H9 (cell line): ENCODE results near the gene CEP128. TPM values are rescaled to one million over a fixed set of nuclear protein-coding genes. Genes with fewer than 3 reads are reported as not detected.

ENCODE experiments used
- DNase-seq: peaks from one replicate; pipeline ENCODE4 v3.0.0-alpha.2; 2017
- H2AFZ ChIP-seq: one replicate; pipeline ENCODE4 v1.6.1; 2013; ENCODE audit warnings: mild to moderate bottlenecking, low read length, control low read depth, moderate library complexity
- H2AK5ac ChIP-seq: 2 replicates; pipeline ENCODE4 v1.6.1; 2013; ENCODE audit warnings: low read length, control low read depth, mixed read lengths; ENCODE audit not compliant: insufficient read length
- H2BK120ac ChIP-seq: one replicate; pipeline ENCODE4 v1.6.1; 2013; ENCODE audit warnings: low read depth, mild to moderate bottlenecking, low read length, control low read depth, inconsistent platforms; ENCODE audit not compliant: poor library complexity, severe bottlenecking
- H2BK12ac ChIP-seq: 2 replicates; pipeline ENCODE4 v1.6.1; 2013; ENCODE audit warnings: low read length, control low read depth, mixed read lengths, low read depth; ENCODE audit not compliant: insufficient read length
- H2BK15ac ChIP-seq: 2 replicates; pipeline ENCODE4 v1.6.1; 2013; ENCODE audit warnings: low read depth, low read length, control low read depth
- H2BK20ac ChIP-seq: one replicate; pipeline ENCODE4 v1.6.1; 2013; ENCODE audit warnings: low read depth, mild to moderate bottlenecking, low read length, control low read depth, inconsistent platforms; ENCODE audit not compliant: poor library complexity, severe bottlenecking
- H2BK5ac ChIP-seq: 2 replicates; pipeline ENCODE4 v1.6.1; 2013; ENCODE audit warnings: low read length, control low read depth, mixed read lengths; ENCODE audit not compliant: insufficient read length
- H3K14ac ChIP-seq: 2 replicates; pipeline ENCODE4 v1.6.1; 2013; ENCODE audit warnings: low read length, control low read depth; ENCODE audit not compliant: insufficient read depth
- H3K18ac ChIP-seq: 2 replicates; pipeline ENCODE4 v1.6.1; 2013; ENCODE audit warnings: low read depth, mild to moderate bottlenecking, mixed read lengths, low read length, control low read depth; ENCODE audit not compliant: insufficient read length
- H3K23ac ChIP-seq: 2 replicates; pipeline ENCODE4 v1.6.1; 2013; ENCODE audit warnings: low read length, control low read depth, mixed read lengths, low read depth; ENCODE audit not compliant: insufficient read length
- H3K23me2 ChIP-seq: 2 replicates; pipeline ENCODE4 v1.6.1; 2013; ENCODE audit warnings: low read depth, mild to moderate bottlenecking, mixed read lengths, low read length, control low read depth; ENCODE audit not compliant: insufficient read length, poor library complexity, severe bottlenecking
- H3K27ac ChIP-seq: 2 replicates; pipeline ENCODE4 v1.5.1; 2013; ENCODE audit warnings: low read length, control low read depth, mixed read lengths, low read depth; ENCODE audit not compliant: insufficient read length
- H3K27me3 ChIP-seq: 2 replicates; pipeline ENCODE4 v1.6.1; 2013; ENCODE audit warnings: low read length, control low read depth, inconsistent platforms; ENCODE audit not compliant: insufficient read depth
- H3K4ac ChIP-seq: 2 replicates; pipeline ENCODE4 v1.6.1; 2013; ENCODE audit warnings: low read depth, mild to moderate bottlenecking, control low read depth, inconsistent platforms, low read length, moderate library complexity
- H3K4me1 ChIP-seq: 2 replicates; pipeline ENCODE4 v1.6.1; 2013; ENCODE audit warnings: low read length, control low read depth, inconsistent platforms; ENCODE audit not compliant: insufficient read depth
- H3K4me2 ChIP-seq: 2 replicates; pipeline ENCODE4 v1.6.1; 2013; ENCODE audit warnings: low read length, control low read depth, mixed read lengths; ENCODE audit not compliant: insufficient read length, insufficient read depth
- H3K56ac ChIP-seq: 2 replicates; pipeline ENCODE4 v1.6.1; 2013; ENCODE audit warnings: low read depth, mild to moderate bottlenecking, mixed read lengths, low read length, control low read depth; ENCODE audit not compliant: insufficient read length
- H3K79me1 ChIP-seq: 2 replicates; pipeline ENCODE4 v1.6.1; 2013; ENCODE audit warnings: low read depth, mild to moderate bottlenecking, moderate library complexity, low read length, control low read depth, inconsistent platforms; ENCODE audit not compliant: insufficient read depth, poor library complexity, severe bottlenecking
- H3K79me2 ChIP-seq: 2 replicates; pipeline ENCODE4 v1.6.1; 2013; ENCODE audit warnings: low read length, control low read depth, inconsistent platforms; ENCODE audit not compliant: insufficient read depth
- H3K9ac ChIP-seq: 2 replicates; pipeline ENCODE4 v1.6.1; 2013; ENCODE audit warnings: low read length, control low read depth, mixed read lengths; ENCODE audit not compliant: insufficient read length; ENCODE audit errors: extremely low read depth
- H3K9me3 ChIP-seq: one replicate; pipeline ENCODE4 v1.6.1; 2013; ENCODE audit warnings: low read depth, low read length, inconsistent platforms; ENCODE audit not compliant: control insufficient read depth
- H3T11ph ChIP-seq: one replicate; pipeline ENCODE4 v1.6.1; 2013; ENCODE audit warnings: mild to moderate bottlenecking, low read length, control low read depth, inconsistent platforms
- H4K20me1 ChIP-seq: one replicate; pipeline ENCODE4 v1.6.1; 2013; ENCODE audit not compliant: control insufficient read depth, insufficient read length, insufficient read depth
- H4K5ac ChIP-seq: 2 replicates; pipeline ENCODE4 v1.6.1; 2013; ENCODE audit warnings: low read depth, mild to moderate bottlenecking, mixed read lengths, low read length, control low read depth; ENCODE audit not compliant: insufficient read length
- H4K8ac ChIP-seq: replicated peaks from 2 replicates; pipeline ENCODE4 v1.6.1; 2013; ENCODE audit warnings: low read length, control low read depth, mixed read lengths, low read depth; ENCODE audit not compliant: insufficient read length
- H4K91ac ChIP-seq: 2 replicates; pipeline ENCODE4 v1.6.1; 2013; ENCODE audit warnings: low read depth, mild to moderate bottlenecking, moderate library complexity, mixed read lengths, low read length, control low read depth; ENCODE audit not compliant: insufficient read length
- H3K27ac Mint-ChIP-seq, 3 experiments: 2 replicates in 2 of 3; 3 replicates in 1 of 3; pipeline ENCODE4 v1.8.0; 2020 to 2021; ENCODE audit warnings: mixed read lengths in 3 of 3, mild to moderate bottlenecking in 1 of 3, moderate library complexity in 1 of 3
- H3K27me3 Mint-ChIP-seq: 2 replicates; pipeline ENCODE4 v1.8.0; 2021; ENCODE audit warnings: low read depth, mild to moderate bottlenecking, moderate library complexity, mixed read lengths
- H3K36me3 Mint-ChIP-seq, 3 experiments: 2 replicates in 2 of 3; 3 replicates in 1 of 3; pipeline ENCODE4 v1.8.0; 2020 to 2021; ENCODE audit warnings: low read depth in 3 of 3, mixed read lengths in 3 of 3; ENCODE audit not compliant: insufficient read depth in 1 of 3
- H3K4me1 Mint-ChIP-seq, 2 experiments: 2 replicates each; pipeline ENCODE4 v1.8.0; 2020; ENCODE audit warnings: mixed read lengths in 2 of 2
- H3K4me3 Mint-ChIP-seq, 2 experiments: 2 replicates in 1 of 2; 3 replicates in 1 of 2; pipeline ENCODE4 v1.8.0; 2020 to 2021; ENCODE audit warnings: mild to moderate bottlenecking in 2 of 2, mixed read lengths in 2 of 2, moderate library complexity in 1 of 2
- H3K9me3 Mint-ChIP-seq, 2 experiments: 2 replicates in 1 of 2; 3 replicates in 1 of 2; pipeline ENCODE4 v1.8.0; 2020; ENCODE audit warnings: mild to moderate bottlenecking in 2 of 2, mixed read lengths in 2 of 2, moderate library complexity in 1 of 2
- CTCF ChIP-seq: fragments of 200-600 bp; sonication (generic); conservative IDR thresholded peaks from 3 replicates; pipeline ENCODE4 v1.8.0; 2021; ENCODE audit warnings: antibody characterized with exemption, mild to moderate bottlenecking
- WGBS: extraction: QIAGEN DNeasy Blood & Tissue Kit; methylation state at CpG from one replicate; pipeline ENCODE4 v1.1.7; 2013; ENCODE audit warnings: missing lambda C conversion rate, low lambda C conversion rate, mixed read lengths; ENCODE audit not compliant: insufficient read length; ENCODE audit errors: extremely low coverage; 5-methylcytosine and 5-hydroxymethylcytosine counted together
- total RNA-seq: library from RNA; stranded (reverse); gene quantifications from 2 replicates; pipeline ENCODE4 v1.2.1, GENCODE V29; 2021

Gene CEP128
- total RNA-seq, 1 experiment from 2014 or later = 16.3 TPM

- H3K9me3 Mint-ChIP-seq = no peaks in the 10 kb centered on the region
- Histone ChIP-seq H2BK20ac (no peak overlapping the region), H3K27ac (no peak overlapping the region), H2BK15ac (no peak overlapping the region), H4K5ac (no peak overlapping the region), H3T11ph (no peak overlapping the region), H2BK120ac (no peak overlapping the region), H4K8ac (no peak overlapping the region), H4K20me1 (no peaks in the 10 kb centered on the region), H3K4me2 (no peak overlapping the region), H3K9me3 (no peaks in the 10 kb centered on the region), H3K56ac (no peak overlapping the region), H3K79me1 (no peaks in the 10 kb centered on the region), H2AK5ac (no peak overlapping the region), H3K18ac (no peak overlapping the region), H3K14ac (no peak overlapping the region), H3K27me3 (no peaks in the 10 kb centered on the region), H3K4ac (no peak overlapping the region), H3K4me1 (peaks cover 2% of the 10 kb centered on the region; the same call in 1 of the 2 replicates), H2BK12ac (no peak overlapping the region), H3K23me2 (no peaks in the 10 kb centered on the region), H2AFZ (no peak overlapping the region), H3K79me2 (no peaks in the 10 kb centered on the region), H3K23ac (no peak overlapping the region), H3K9ac (no peak overlapping the region), H2BK5ac (no peak overlapping the region), H4K91ac (no peak overlapping the region)
- no peak for TF ChIP-seq CTCF
- no peaks in the 10 kb centered on the region for H3K36me3 Mint-ChIP-seq
- no peaks in the 10 kb centered on the region for H3K27me3 Mint-ChIP-seq
- H3K27ac Mint-ChIP-seq = no peak overlapping the region
- no CpG with 5 or more reads among the region's 5 CpGs for WGBS
- peaks cover 13 to 16% of the 10 kb centered on the region in 2 experiments for H3K4me1 Mint-ChIP-seq
- no peak overlapping the region for H3K4me3 Mint-ChIP-seq
- no peak for DNase-seq
These were observed 380.5 kb downstream of the CEP128 start for GRCh38 chr14:80560800-80561657.
